GM12875 (cell line): ENCODE measurements around the gene KRT71.

ENCODE experiments used
- H3K4me3 ChIP-seq: one replicate; pipeline ENCODE4 v1.5.1; 2011; ENCODE audit warnings: low read depth, low read length, control low read depth
- CTCF ChIP-seq: IDR thresholded peaks from 2 replicates; pipeline ENCODE4 v1.5.1; 2011; ENCODE audit warnings: low read depth, mild to moderate bottlenecking, control low read depth, inconsistent platforms, low read length, moderate library complexity, borderline replicate concordance; ENCODE audit not compliant: insufficient read depth

KRT71 gene

GRCh38 chr12:52564582-52564981 is 11.6 kb upstream of the KRT71 start:
- no peak overlapping the region for H3K4me3 ChIP-seq
- TF ChIP-seq CTCF: no peak

DNA sequence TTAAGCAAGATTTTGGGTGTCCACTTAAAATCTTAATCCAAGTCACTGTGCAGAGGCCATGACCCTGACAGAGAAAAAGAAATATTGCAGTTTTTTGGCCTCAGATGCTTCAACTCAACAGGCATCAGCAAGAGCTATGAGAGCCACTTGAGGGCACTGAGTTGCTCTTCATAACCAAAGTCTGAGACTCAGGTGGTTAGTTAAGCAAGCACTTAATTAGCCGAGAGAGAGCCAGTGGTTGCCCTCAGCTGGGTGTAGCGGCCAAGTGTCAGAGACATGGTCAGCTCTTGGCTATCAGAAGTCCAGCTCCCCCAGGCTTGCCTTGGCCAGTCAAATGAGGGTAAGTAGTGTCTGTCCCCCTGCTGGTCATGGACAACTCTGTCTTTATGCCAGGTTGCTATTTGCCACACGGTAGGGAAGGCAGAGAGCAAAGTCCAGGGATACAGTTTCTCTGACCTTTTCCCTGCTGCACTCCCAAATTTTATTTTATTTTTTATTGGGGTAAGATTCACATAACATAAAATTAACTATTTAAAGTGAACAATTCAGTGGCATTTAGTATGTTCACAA is 9.0 kb upstream of the KRT71 start:
- no peak overlapping the region for H3K4me3 ChIP-seq
- TF ChIP-seq CTCF: peak; percentile 23; the same call in 1 of the 2 replicates

GRCh38 chr12:52559979-52560378 is 7.0 kb upstream of the KRT71 start:
- no peak overlapping the region for H3K4me3 ChIP-seq
- no peak for TF ChIP-seq CTCF

DNA sequence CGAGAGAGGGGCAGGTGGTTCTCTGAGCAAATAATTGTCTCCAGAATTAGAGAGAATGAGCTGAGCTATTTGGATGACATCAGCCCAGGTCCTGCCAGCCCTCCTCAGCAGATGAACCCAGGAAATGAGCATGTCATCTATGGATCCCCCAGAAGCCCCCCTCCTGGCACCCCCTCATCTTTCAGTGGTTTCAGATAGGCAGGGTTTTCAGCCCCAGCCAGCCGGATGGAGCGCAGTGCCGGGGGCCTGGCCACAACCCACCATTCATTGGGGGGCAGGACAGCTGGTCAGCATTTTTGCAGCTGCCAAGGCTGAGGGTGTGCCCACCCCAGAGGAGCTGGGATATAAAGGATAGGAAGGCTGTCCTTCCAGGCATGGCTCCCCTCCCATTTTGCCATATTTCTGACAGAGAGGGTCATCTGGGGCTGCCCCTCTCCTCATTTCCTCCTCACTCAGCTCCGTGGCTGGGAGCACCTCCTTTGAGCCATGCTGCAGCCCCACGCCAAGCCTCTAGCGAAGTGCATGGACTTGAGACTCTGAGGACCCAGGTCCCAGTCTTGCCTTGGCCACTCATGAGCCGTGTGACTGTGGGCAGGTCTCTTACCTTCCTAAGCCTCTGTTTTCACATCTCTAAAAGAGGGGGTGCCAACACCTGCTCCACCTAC is 6.0 kb upstream of the KRT71 start:
- TF ChIP-seq CTCF: no peak
- H3K4me3 ChIP-seq: no peak overlapping the region

GRCh38 chr12:52557476-52557875 is 4.5 kb upstream of the KRT71 start:
- TF ChIP-seq CTCF: no peak
- no peak overlapping the region for H3K4me3 ChIP-seq

DNA sequence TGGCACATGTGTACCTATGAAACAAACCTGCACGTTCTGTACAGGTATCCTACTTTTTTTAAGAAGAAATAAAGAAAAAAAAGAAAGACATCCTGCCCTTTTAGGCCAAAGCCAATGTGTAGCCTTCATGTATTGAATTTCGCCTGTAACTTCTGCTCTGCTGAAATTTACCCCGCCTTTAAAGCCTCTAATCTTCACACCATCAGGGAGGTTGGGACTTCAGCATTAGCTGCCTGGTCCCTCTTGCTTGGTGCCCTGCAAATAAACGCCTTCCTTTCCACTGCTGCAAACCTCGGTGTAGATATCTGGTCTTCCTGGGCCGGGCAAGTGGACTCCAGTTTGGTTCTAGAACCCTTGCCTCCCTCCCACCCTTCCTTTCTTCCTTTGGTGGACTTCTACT is 2.6 kb upstream of the KRT71 start:
- no peak overlapping the region for H3K4me3 ChIP-seq
- TF ChIP-seq CTCF: no peak

GRCh38 chr12:52552055-52552454 is 890 bp downstream of the KRT71 start:
- H3K4me3 ChIP-seq: no peak overlapping the region
- TF ChIP-seq CTCF: no peak
